A673 (cell line): ENCODE results near the gene TRPM2. TPM values are rescaled to one million over a fixed set of nuclear protein-coding genes. Genes with fewer than 3 reads are reported as not detected.

Experiments
- BruUV-seq: library from RNA; stranded (reverse); fragments of 400-500 nt; replicated peaks from 2 replicates; lab custom pipeline; 2021; lab: Mats Ljungman, UMichigan
- CTCF ChIA-PET: fragments of 300-600 bp; sonication (Branson Sonifier 250); formaldehyde crosslinking; loops from one replicate; lab custom pipeline; 2022; ENCODE audit warnings: antibody characterized with exemption; lab: Charles Lee
- POLR2A ChIA-PET: fragments of 300-600 bp; sonication (Branson Sonifier 250); formaldehyde crosslinking; loops from one replicate; lab custom pipeline; 2022; ENCODE audit warnings: antibody characterized with exemption; ENCODE audit not compliant: low non-redundant PET; lab: Charles Lee
- DNase-seq: peaks from one replicate; pipeline ENCODE4 v3.0.0-alpha.2; 2015; ENCODE audit warnings: low spot score
- H3K27ac ChIP-seq: fragments of 200-600 bp; sonication (generic); 2 replicates; pipeline ENCODE4 v1.5.1; 2016; ENCODE audit warnings: mixed run types, low read depth, mild to moderate bottlenecking, mixed read lengths, antibody characterized with exemption, low read length; ENCODE audit not compliant: poor library complexity, severe bottlenecking
- H3K27me3 ChIP-seq: fragments of 200-600 bp; sonication (generic); replicated peaks from 2 replicates; pipeline ENCODE4 v1.6.1; 2017; ENCODE audit warnings: mixed run types, low read depth, mild to moderate bottlenecking, mixed read lengths, antibody characterized with exemption, low read length; ENCODE audit not compliant: insufficient read depth, poor library complexity
- H3K36me3 ChIP-seq: fragments of 200-600 bp; sonication (generic); 2 replicates; pipeline ENCODE4 v1.6.1; 2016; ENCODE audit warnings: mixed run types, mild to moderate bottlenecking, mixed read lengths, antibody characterized with exemption, low read length; ENCODE audit not compliant: insufficient read depth, poor library complexity, severe bottlenecking
- H3K4me1 ChIP-seq: fragments of 200-600 bp; sonication (generic); 2 replicates; pipeline ENCODE4 v1.6.1; 2017; ENCODE audit warnings: mixed run types, mild to moderate bottlenecking, mixed read lengths, antibody characterized with exemption, low read length; ENCODE audit not compliant: insufficient read depth, poor library complexity, severe bottlenecking
- H3K4me3 ChIP-seq: fragments of 200-600 bp; sonication (generic); 2 replicates; pipeline ENCODE4 v1.5.1; 2016; ENCODE audit warnings: low read depth, mixed run types, mild to moderate bottlenecking, mixed read lengths, low read length; ENCODE audit not compliant: poor library complexity, severe bottlenecking
- H3K9me3 ChIP-seq: fragments of 200-600 bp; sonication (generic); 2 replicates; pipeline ENCODE4 v1.6.1; 2016; ENCODE audit warnings: mixed run types, low read depth, mild to moderate bottlenecking, mixed read lengths, antibody characterized with exemption, low read length; ENCODE audit not compliant: poor library complexity, severe bottlenecking
- CTCF ChIP-seq: fragments of 300-800, 200-600 bp; sonication (generic); conservative IDR thresholded peaks from 2 replicates; pipeline ENCODE4 v1.5.1; 2017; ENCODE audit warnings: low read depth, mild to moderate bottlenecking, antibody characterized with exemption, low read length, moderate library complexity, mixed read lengths
- EZH2 ChIP-seq: fragments of 200-600 bp; sonication (generic); IDR thresholded peaks from 2 replicates; pipeline ENCODE4 v1.6.1; 2017; ENCODE audit warnings: borderline replicate concordance, low read depth, mild to moderate bottlenecking, mixed read lengths, antibody characterized with exemption, low read length; ENCODE audit not compliant: poor library complexity, severe bottlenecking
- intact Hi-C: fragments of 100-400 bp; cut with micrococcal nuclease; formaldehyde crosslinking; loops from one replicate; pipeline ENCODE4 v1.10.0; 2022; ENCODE audit not compliant: unreplicated experiment
- total RNA-seq: library from RNA; stranded (reverse); gene quantifications from 2 replicates; pipeline ENCODE4 v1.2.3, GENCODE V29; 2021

The TRPM2 gene
- total RNA-seq, 1 experiment from 2014 or later: 0.21 TPM

GRCh38 chr21:44350773-44351481 is 2.5 kb upstream of the TRPM2 start:
- Histone ChIP-seq H3K4me1 (no peaks in the 10 kb centered on the region), H3K27ac (no peak overlapping the region), H3K36me3 (no peaks in the 10 kb centered on the region), H3K9me3 (no peaks in the 10 kb centered on the region), H3K4me3 (no peak overlapping the region), H3K27me3 (peaks cover 32% of the 10 kb centered on the region)
- TF ChIP-seq EZH2: no peak
- TF ChIP-seq CTCF: no peak
- DNase-seq: no peak
- ChIA-PET POLR2A (no interaction called here), CTCF (no interaction called here)
- BruUV-seq: no TSS peak
- intact Hi-C loops: loop anchor here (10.0 kb wide), 1 partner anchor 104 kb away; the partner anchor contains the start of gene LRRC3

- intact Hi-C loops: loop anchor here (10.0 kb wide), 1 partner anchor 103 kb away; the partner anchor contains the start of gene LRRC3
- Histone ChIP-seq H3K36me3 (no peaks in the 10 kb centered on the region), H3K4me3 (no peak overlapping the region), H3K9me3 (no peaks in the 10 kb centered on the region), H3K27ac (no peak overlapping the region), H3K27me3 (peaks cover 32% of the 10 kb centered on the region), H3K4me1 (peaks cover under 1% of the 10 kb centered on the region)
- CTCF ChIA-PET: no interaction called here
- TF ChIP-seq CTCF (no peak), EZH2 (no peak)
- BruUV-seq: no TSS peak
- POLR2A ChIA-PET: no interaction called here
- no peak for DNase-seq
Observed at GRCh38 chr21:44351535-44352252, 1.7 kb upstream of the TRPM2 start.

- CTCF ChIA-PET: no interaction called here
- DNase-seq: no peak
- Histone ChIP-seq H3K4me1 (peaks cover 7% of the 10 kb centered on the region), H3K36me3 (no peaks in the 10 kb centered on the region), H3K4me3 (no peak overlapping the region), H3K27ac (no peak overlapping the region), H3K9me3 (no peaks in the 10 kb centered on the region), H3K27me3 (peaks cover 32% of the 10 kb centered on the region)
- POLR2A ChIA-PET: no interaction called here
- BruUV-seq: no TSS peak
- no peak for TF ChIP-seq EZH2
- no peak for TF ChIP-seq CTCF
- intact Hi-C loops: loop anchor here (10.0 kb wide), 1 partner anchor 102 kb away; the partner anchor contains the start of gene LRRC3
Observed at GRCh38 chr21:44352253-44352860, 1.1 kb upstream of the TRPM2 start.
